A549 (cell line): ENCODE data around the gene CATSPER4. TPM values are rescaled to one million over a fixed set of nuclear protein-coding genes. Genes with fewer than 3 reads are reported as not detected.

Experiments used
- ATAC-seq, 2 experiments: fragments of 200-7000 bp in 1 of 2; fragments of >200 bp in 1 of 2; cut with Nextera tagmentation in 1 of 2; cut with Tn5 transposase in 1 of 2; 3 replicates each; pipeline versions ENCODE4 v1.8.0 to v1.9.1; 2018 to 2020; ENCODE audit warnings: mild to moderate bottlenecking in 1 of 2, moderate library complexity in 1 of 2
- CTCF ChIA-PET: fragments of 300-600 bp; sonication (Branson Sonifier 250); formaldehyde crosslinking; extraction: SDS; loops from one replicate; lab custom pipeline; 2021; ENCODE audit warnings: antibody characterized with exemption, inconsistent platforms; lab: Yijun Ruan, JAX
- POLR2A ChIA-PET: fragments of 350-600 bp; formaldehyde crosslinking; extraction: SDS; loops from one replicate; lab custom pipeline; 2021; ENCODE audit warnings: antibody characterized with exemption, inconsistent platforms; lab: Yijun Ruan, JAX
- DNase-seq, 2 experiments: peaks; one replicate each; pipeline versions ENCODE4 v3.0.0 to v3.0.0-alpha.2; 2011 to 2016; ENCODE audit warnings: low read depth in 1 of 2, low spot score in 1 of 2
- FAIRE-seq: peaks from 2 replicates; lab custom pipeline; 2011; peaks lifted over from hg19 to GRCh38; lab: Jason Lieb, UNC
- H3K27ac ChIP-seq, 2 experiments: fragments of >200 bp; sonication (Bioruptor Twin); formaldehyde crosslinking; 3 replicates each; pipeline ENCODE4 v1.5.1; 2016 to 2017
- H3K4me1 ChIP-seq: fragments of >200 bp; sonication (Bioruptor Twin); formaldehyde crosslinking; 3 replicates; pipeline ENCODE4 v1.6.1; 2016
- H3K4me2 ChIP-seq: fragments of >200 bp; sonication (Bioruptor Twin); formaldehyde crosslinking; 3 replicates; pipeline ENCODE4 v1.6.1; 2016
- H3K4me3 ChIP-seq: fragments of >200 bp; sonication (Bioruptor Twin); formaldehyde crosslinking; 3 replicates; pipeline ENCODE4 v1.5.1; 2016
- H3K9me3 ChIP-seq: fragments of >200 bp; sonication (Bioruptor Twin); formaldehyde crosslinking; 3 replicates; pipeline ENCODE4 v1.6.1; 2016
- CBX2 ChIP-seq: fragments of 200-600 bp; sonication (generic); IDR thresholded peaks from 2 replicates; pipeline ENCODE4 v1.6.1; 2016; ENCODE audit warnings: low read depth, mild to moderate bottlenecking, borderline replicate concordance
- CBX8 ChIP-seq: fragments of 200-600 bp; sonication (generic); IDR thresholded peaks from 2 replicates; pipeline ENCODE4 v1.6.1; 2016
- CEBPB ChIP-seq, 2 experiments: fragments of >200 bp in 1 of 2; sonication (Bioruptor Twin) in 1 of 2; formaldehyde crosslinking in 1 of 2; IDR thresholded peaks; 2 replicates each; pipeline ENCODE4 v1.6.1; 2012 to 2016
- EHF ChIP-seq: fragments of 250-450 bp; sonication (Bioruptor Pico); IDR thresholded peaks from 2 replicates; pipeline ENCODE4 v1.5.0; 2020; ENCODE audit warnings: mild to moderate bottlenecking
- EP300 ChIP-seq, 2 experiments: fragments of >200 bp; sonication (Bioruptor Twin); formaldehyde crosslinking; IDR thresholded peaks; 2 replicates in 1 of 2; 3 replicates in 1 of 2; pipeline ENCODE4 v1.6.1; 2016 to 2017
- FOSB ChIP-seq: fragments of 250-450 bp; sonication (Bioruptor Pico); IDR thresholded peaks from 2 replicates; pipeline ENCODE4 v1.5.0; 2020; ENCODE audit warnings: mild to moderate bottlenecking, moderate library complexity
- FOSL2 ChIP-seq, 2 experiments: fragments of 450-650 bp in 1 of 2; fragments of >200 bp in 1 of 2; sonication (Bioruptor Twin) in 1 of 2; formaldehyde crosslinking; IDR thresholded peaks; 2 replicates each; pipeline versions ENCODE4 v1.5.0 to v1.6.1; 2016 to 2020; ENCODE audit warnings: mild to moderate bottlenecking in 1 of 2, moderate library complexity in 1 of 2
- FOXS1 ChIP-seq: fragments of 250-450 bp; sonication (Bioruptor Pico); IDR thresholded peaks from 2 replicates; pipeline ENCODE4 v1.5.0; 2020; ENCODE audit warnings: mild to moderate bottlenecking, moderate library complexity
- GATA3 ChIP-seq: IDR thresholded peaks from 2 replicates; pipeline ENCODE4 v1.6.1; 2012; ENCODE audit warnings: borderline replicate concordance
- HOXA7 ChIP-seq: fragments of 250-450 bp; sonication (Bioruptor Pico); IDR thresholded peaks from 2 replicates; pipeline ENCODE4 v1.5.0; 2020; ENCODE audit warnings: mild to moderate bottlenecking, moderate library complexity
- JUN ChIP-seq, 2 experiments: fragments of >200 bp; sonication (Bioruptor Twin); formaldehyde crosslinking; IDR thresholded peaks; 2 replicates in 1 of 2; 3 replicates in 1 of 2; pipeline ENCODE4 v1.6.1; 2016 to 2017
- JUNB ChIP-seq: fragments of >200 bp; sonication (Bioruptor Twin); formaldehyde crosslinking; IDR thresholded peaks from 2 replicates; pipeline ENCODE4 v1.6.1; 2016
- KDM1A ChIP-seq: fragments of 200-600 bp; sonication (generic); IDR thresholded peaks from 2 replicates; pipeline ENCODE4 v1.6.1; 2016; ENCODE audit warnings: low read depth, mild to moderate bottlenecking
- MAZ ChIP-seq: fragments of 150-350 bp; IDR thresholded peaks from 2 replicates; pipeline ENCODE4 v1.6.1; 2014; ENCODE audit warnings: antibody characterized with exemption, low read depth, low read length, borderline replicate concordance
- NFE2L2 ChIP-seq: fragments of 150-350 bp; conservative IDR thresholded peaks from 2 replicates; pipeline ENCODE4 v1.6.1; 2014; ENCODE audit warnings: low read length
- POLR2A ChIP-seq: IDR thresholded peaks from 2 replicates; pipeline ENCODE4 v1.6.1; 2012; ENCODE audit warnings: mild to moderate bottlenecking, low read length
- RAD21 ChIP-seq, 2 experiments: fragments of >200 bp in 1 of 2; sonication (Bioruptor Twin) in 1 of 2; formaldehyde crosslinking in 1 of 2; IDR thresholded peaks in 1 of 2; conservative IDR thresholded peaks in 1 of 2; 2 replicates in 1 of 2; 3 replicates in 1 of 2; pipeline ENCODE4 v1.6.1; 2012 to 2018; ENCODE audit warnings: inconsistent platforms in 1 of 2
- RCOR1 ChIP-seq: fragments of 150-350 bp; IDR thresholded peaks from 2 replicates; pipeline ENCODE4 v1.6.1; 2014; ENCODE audit warnings: antibody characterized with exemption, low read length, low read depth
- TFCP2L1 ChIP-seq: fragments of 250-450 bp; sonication (Bioruptor Pico); IDR thresholded peaks from 2 replicates; pipeline ENCODE4 v1.5.0; 2021; ENCODE audit warnings: mild to moderate bottlenecking
- ZFP36 ChIP-seq: fragments of 450-650 bp; IDR thresholded peaks from 2 replicates; pipeline ENCODE4 v1.6.1; 2014; ENCODE audit warnings: borderline replicate concordance; ENCODE audit not compliant: partially characterized antibody
- ZNF302 ChIP-seq: fragments of 250-450 bp; sonication (Bioruptor Pico); IDR thresholded peaks from 2 replicates; pipeline ENCODE4 v1.9.0; 2021; ENCODE audit warnings: inconsistent platforms, mild to moderate bottlenecking, moderate library complexity
- WGBS: methylation state at CpG from one replicate; pipeline ENCODE4 v1.1.6; 2017; ENCODE audit errors: missing lambda C conversion rate; 5-methylcytosine and 5-hydroxymethylcytosine counted together
- polyA plus RNA-seq, 4 experiments: library from polyadenylated mRNA; depleted of rRNA in 3 of 4; stranded (reverse); fragments of >200 nt; fragmentation: RNase III in 1 of 4; extraction: RNeasy Plus Mini Kit Qiagen cat#74134 plus additional on column Dnase treatment in 1 of 4; gene quantifications; 2 replicates in 3 of 4; 3 replicates in 1 of 4; pipeline ENCODE4 v1.2.3, GENCODE V29; 2011 to 2017
- TF ChIP-seq, protein P1 (sequence below): IDR thresholded peaks from 2 replicates; pipeline ENCODE4 v1.6.1; 2012; ENCODE audit warnings: low read depth, borderline replicate concordance
- TF ChIP-seq, protein P2 (sequence below): fragments of 250-450 bp; sonication (Bioruptor Pico); IDR thresholded peaks from 2 replicates; pipeline ENCODE4 v1.5.0; 2020; ENCODE audit warnings: low read depth, mild to moderate bottlenecking, moderate library complexity
- TF ChIP-seq, protein P3 (sequence below): IDR thresholded peaks from 2 replicates; pipeline ENCODE4 v1.6.1; 2012
- TF ChIP-seq, protein P4 (sequence below): IDR thresholded peaks from 2 replicates; pipeline ENCODE4 v1.6.1; 2012
- TF ChIP-seq, protein P5 (sequence below): fragments of 150-350 bp; IDR thresholded peaks from 2 replicates; pipeline ENCODE4 v1.6.1; 2014; ENCODE audit warnings: low read depth, mild to moderate bottlenecking, low read length

CATSPER4 gene
- polyA plus RNA-seq, 2 of the 4 experiments (the other 2 are of a cell fraction): not detected

DNA sequence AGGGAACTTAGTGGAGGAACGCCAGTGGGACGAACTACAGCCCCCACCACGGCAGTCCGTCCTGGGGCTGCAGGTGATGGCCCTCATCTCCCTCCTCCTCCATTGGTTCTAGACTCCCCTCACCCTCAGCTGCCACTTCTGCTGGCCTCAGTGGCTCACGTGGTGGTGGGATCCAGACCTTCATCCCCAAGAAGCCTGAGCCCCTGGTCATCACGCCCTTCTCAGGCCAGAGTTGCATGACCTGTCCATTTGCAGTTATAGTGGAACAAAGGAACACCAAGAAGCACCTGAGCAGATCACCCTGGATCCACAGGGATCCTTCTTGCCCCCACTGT lies 44.5 kb upstream of the CATSPER4 start:
- FAIRE-seq (no peak), ATAC-seq (no peak), DNase-seq (no peak)
- Histone ChIP-seq H3K4me2 (no peak overlapping the region), H3K4me3 (no peak overlapping the region), H3K4me1 (no peaks in the 10 kb centered on the region), H3K9me3 (no peaks in the 10 kb centered on the region), H3K27ac (no peak overlapping the region)
- TF ChIP-seq, protein P1, sequence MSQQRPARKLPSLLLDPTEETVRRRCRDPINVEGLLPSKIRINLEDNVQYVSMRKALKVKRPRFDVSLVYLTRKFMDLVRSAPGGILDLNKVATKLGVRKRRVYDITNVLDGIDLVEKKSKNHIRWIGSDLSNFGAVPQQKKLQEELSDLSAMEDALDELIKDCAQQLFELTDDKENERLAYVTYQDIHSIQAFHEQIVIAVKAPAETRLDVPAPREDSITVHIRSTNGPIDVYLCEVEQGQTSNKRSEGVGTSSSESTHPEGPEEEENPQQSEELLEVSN: no peak
- TF ChIP-seq HOXA7 (CRISPR knock-in tag) (no peak), CBX8 (no peak), FOSL2 (IDR thresholded peaks at IDR 0.05) (no peak), FOSL2 (CRISPR knock-in tag; IDR thresholded peaks at IDR 0.05) (no peak), ZNF302 (CRISPR knock-in tag) (no peak), NFE2L2 (no peak), EHF (CRISPR knock-in tag) (no peak), JUNB (no peak), FOSB (CRISPR knock-in tag) (no peak), RCOR1 (no peak), ZFP36 (no peak), FOXS1 (CRISPR knock-in tag) (no peak), MAZ (no peak), POLR2A (no peak)
- CTCF ChIA-PET: interaction anchor here (0.6 to 10.3 kb wide), 18 partner anchors 11 to 271 kb away, joined by 3 to 143 read pairs (median 10); partner anchors contain the start of genes CEP85 and FAM110D
- POLR2A ChIA-PET: no interaction called here
- WGBS: 8% methylated on average over 5 of the region's 6 CpGs

DNA sequence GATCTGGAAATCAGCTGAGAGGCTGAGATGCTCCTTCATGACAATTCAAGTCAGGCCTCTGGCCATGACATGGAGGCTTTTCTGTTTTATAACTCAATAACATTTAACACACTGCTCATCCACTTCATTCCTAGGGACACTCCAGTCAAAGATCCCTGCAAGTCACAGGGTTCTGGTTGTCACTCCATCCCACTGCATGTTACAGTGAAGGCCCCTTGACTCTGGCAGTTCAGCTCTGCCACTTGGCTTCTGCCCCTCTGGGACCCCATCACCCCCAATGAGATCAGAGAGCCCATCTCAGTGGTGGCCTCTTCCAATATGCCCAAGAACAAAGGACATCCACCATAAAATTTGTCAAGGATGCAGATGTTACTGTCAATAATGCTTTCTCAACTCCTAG lies 41.5 kb upstream of the CATSPER4 start:
- FAIRE-seq: no peak
- CTCF ChIA-PET: interaction anchor here (10.3 kb wide), 1 partner anchor 45 kb away, joined by 143 read pairs; no protein-coding TSS in a partner anchor
- TF ChIP-seq JUN (IDR thresholded peaks at IDR 0.05) (no peak), NFE2L2 (no peak), TFCP2L1 (no peak), ZNF302 (CRISPR knock-in tag) (no peak), CBX2 (no peak), POLR2A (no peak), ZFP36 (no peak), RAD21 (conservative IDR thresholded peaks at IDR 0.05 in 1 of 2, IDR thresholded peaks at IDR 0.05 in 1 of 2) (no peak), MAZ (no peak), GATA3 (no peak), CBX8 (no peak), CEBPB (IDR thresholded peaks at IDR 0.05) (no peak), FOSL2 (IDR thresholded peaks at IDR 0.05) (no peak), FOSL2 (CRISPR knock-in tag; IDR thresholded peaks at IDR 0.05) (no peak), FOSB (CRISPR knock-in tag) (no peak), KDM1A (no peak), EP300 (IDR thresholded peaks at IDR 0.05) (no peak)
- TF ChIP-seq, protein P2, sequence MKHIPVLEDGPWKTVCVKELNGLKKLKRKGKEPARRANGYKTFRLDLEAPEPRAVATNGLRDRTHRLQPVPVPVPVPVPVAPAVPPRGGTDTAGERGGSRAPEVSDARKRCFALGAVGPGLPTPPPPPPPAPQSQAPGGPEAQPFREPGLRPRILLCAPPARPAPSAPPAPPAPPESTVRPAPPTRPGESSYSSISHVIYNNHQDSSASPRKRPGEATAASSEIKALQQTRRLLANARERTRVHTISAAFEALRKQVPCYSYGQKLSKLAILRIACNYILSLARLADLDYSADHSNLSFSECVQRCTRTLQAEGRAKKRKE (CRISPR knock-in tag): no peak
- TF ChIP-seq, protein P3, sequence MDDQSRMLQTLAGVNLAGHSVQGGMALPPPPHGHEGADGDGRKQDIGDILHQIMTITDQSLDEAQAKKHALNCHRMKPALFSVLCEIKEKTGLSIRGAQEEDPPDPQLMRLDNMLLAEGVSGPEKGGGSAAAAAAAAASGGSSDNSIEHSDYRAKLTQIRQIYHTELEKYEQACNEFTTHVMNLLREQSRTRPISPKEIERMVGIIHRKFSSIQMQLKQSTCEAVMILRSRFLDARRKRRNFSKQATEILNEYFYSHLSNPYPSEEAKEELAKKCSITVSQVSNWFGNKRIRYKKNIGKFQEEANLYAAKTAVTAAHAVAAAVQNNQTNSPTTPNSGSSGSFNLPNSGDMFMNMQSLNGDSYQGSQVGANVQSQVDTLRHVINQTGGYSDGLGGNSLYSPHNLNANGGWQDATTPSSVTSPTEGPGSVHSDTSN: no peak
- TF ChIP-seq, protein P4, sequence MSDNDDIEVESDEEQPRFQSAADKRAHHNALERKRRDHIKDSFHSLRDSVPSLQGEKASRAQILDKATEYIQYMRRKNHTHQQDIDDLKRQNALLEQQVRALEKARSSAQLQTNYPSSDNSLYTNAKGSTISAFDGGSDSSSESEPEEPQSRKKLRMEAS: no peak
- TF ChIP-seq, protein P5, sequence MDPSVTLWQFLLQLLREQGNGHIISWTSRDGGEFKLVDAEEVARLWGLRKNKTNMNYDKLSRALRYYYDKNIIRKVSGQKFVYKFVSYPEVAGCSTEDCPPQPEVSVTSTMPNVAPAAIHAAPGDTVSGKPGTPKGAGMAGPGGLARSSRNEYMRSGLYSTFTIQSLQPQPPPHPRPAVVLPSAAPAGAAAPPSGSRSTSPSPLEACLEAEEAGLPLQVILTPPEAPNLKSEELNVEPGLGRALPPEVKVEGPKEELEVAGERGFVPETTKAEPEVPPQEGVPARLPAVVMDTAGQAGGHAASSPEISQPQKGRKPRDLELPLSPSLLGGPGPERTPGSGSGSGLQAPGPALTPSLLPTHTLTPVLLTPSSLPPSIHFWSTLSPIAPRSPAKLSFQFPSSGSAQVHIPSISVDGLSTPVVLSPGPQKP: no peak
- TF ChIP-seq, all 56 proteins: peak for 0
- DNase-seq (no peak), ATAC-seq (no peak)
- POLR2A ChIA-PET: no interaction called here
- Histone ChIP-seq H3K27ac (no peak overlapping the region), H3K4me2 (no peak overlapping the region), H3K4me1 (no peaks in the 10 kb centered on the region), H3K4me3 (no peak overlapping the region), H3K9me3 (no peaks in the 10 kb centered on the region)
